HG03520 (cell line): Measurements from ENCODE around the gene ALG5.

Experiments
- ATAC-seq: cut with Tn5 transposase; IDR thresholded peaks from one replicate; pipeline ENCODE4 v1.9.1; 2021; ENCODE audit warnings: mild to moderate bottlenecking, moderate library complexity; ENCODE audit not compliant: unreplicated experiment

ALG5 gene

DNA sequence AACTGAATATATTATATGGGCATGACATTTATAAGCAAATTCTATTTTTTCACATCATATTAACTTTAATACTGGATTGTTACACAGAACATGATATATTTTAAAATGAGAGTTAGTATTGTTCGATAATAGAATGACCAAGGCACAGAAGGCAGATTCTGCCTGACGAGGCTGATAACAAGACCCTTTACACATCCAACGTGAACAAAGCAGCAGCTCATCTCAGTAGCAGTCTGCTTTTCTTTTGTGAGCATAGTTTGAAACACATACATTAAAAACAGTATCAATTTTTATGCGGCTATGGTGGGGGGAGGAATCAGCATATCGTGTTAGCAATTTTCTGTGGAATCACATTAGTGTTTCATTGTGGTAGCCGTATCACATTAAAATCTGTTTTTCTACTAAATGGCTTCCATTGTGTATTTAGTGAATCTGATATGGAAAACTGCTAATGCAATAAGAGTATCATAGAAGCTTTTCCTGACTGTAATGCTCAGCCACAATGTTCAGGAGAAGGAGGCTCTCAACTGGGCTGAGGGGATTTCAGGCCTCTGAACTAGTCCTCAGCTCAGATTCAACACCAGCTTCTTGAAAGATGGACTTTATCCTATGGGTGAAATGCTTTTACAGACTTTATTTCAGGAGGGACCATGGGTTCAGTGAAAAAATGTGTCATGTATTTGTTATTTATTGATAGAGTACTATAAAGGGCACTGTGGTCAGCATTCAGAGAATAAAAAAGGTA lies 83.1 kb downstream of the ALG5 start:
- ATAC-seq, result no peak

DNA sequence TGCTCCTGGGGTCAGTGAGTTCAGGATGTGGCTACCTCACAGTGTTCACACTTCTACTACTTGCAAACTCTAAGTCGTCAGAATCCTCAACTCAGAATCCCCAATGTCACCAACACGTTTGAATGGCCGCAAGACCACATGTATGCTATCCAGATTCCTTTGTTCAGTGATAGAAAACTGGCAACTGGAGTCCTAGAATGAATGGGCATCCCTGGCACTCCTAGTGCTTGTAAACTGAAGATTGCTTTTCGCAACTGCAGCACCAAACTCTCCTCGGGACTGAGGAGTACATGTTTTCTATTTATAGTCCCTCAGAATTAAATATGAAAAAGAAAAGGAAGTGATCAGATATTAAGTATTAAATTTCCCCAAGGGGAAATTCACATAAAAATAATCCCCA lies 84.0 kb downstream of the ALG5 start:
- ATAC-seq, result no peak

- no peak for ATAC-seq
Measured at GRCh38 chr13:36914648-36915047, 84.5 kb downstream of the ALG5 start.

DNA sequence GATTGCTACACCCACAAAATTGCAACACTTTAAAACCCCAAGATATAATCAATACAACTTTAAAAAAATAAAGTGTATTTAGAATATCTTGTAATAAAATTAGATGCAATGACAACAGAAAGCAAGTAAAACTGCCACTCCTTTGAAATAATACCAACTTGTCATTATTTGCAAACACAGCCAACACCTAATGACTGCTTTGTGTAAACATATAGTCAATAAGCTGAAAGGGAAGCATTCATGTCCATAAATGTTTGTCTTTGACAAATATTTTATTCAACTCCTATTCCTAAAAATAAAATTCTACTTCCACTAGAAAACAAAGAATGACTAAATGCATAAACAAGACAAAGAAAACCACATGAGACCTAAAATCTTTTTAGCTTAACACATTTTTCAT lies 85.7 kb downstream of the ALG5 start:
- no peak for ATAC-seq

DNA sequence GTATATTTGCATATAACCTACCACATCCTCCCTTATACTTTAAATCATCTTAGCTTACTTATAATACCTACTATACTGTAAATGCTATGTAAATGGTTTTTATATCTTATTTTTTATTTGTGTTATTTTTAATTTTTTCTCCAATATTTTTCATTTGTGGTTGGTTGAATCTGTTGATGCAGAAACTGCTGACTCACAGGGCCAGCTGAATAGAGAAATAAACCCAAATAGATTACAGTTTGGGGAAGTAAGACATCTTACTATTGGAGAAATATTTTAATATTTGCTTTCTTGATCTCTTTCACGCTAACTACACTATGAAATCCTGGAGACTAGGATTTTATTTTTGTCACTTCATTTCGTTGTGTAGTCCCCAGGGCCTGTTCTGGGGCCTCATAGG lies 86.2 kb downstream of the ALG5 start:
- ATAC-seq, result no peak

DNA sequence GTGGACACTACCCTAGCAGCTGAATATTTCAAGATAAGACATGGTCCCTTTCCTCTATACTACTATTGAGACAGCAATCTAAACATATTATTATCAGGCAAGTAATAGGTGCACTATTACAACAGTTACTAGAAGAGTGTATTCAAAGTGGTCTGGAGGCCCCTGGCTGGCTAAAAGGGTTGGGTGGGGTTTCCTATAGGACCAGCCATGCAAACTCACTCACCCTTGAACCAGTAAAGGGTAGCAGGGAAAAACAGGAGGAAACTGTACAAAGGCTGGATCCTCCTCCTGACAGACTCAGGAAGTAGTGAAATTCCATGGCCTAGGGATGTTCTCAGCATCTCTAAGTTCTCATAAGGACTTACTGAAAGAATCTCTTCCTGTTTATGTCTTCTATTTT lies 86.8 kb downstream of the ALG5 start:
- ATAC-seq, result no peak

GRCh38 chr13:36910545-36910944 lies 88.6 kb downstream of the ALG5 start:
- no peak for ATAC-seq

DNA sequence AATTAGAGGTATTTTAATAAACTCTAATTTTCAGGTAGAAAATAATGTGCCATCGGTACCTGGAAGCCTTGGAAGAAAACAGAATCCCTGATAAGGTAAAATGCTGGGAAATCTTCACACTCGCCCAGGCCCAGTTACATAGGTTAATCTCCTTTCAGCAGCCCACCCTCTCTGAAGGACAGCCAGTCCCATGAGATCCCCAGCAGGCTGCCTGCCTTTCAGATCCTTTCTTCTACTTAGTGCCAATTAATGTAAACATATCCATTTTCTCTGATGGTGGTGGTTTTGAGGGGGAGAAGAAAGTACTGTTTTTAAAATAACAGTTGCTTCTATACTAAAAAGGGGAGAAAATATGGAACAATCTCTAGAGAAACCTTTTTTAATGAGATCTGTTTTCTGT lies 91.3 kb downstream of the ALG5 start:
- ATAC-seq, result no peak

DNA sequence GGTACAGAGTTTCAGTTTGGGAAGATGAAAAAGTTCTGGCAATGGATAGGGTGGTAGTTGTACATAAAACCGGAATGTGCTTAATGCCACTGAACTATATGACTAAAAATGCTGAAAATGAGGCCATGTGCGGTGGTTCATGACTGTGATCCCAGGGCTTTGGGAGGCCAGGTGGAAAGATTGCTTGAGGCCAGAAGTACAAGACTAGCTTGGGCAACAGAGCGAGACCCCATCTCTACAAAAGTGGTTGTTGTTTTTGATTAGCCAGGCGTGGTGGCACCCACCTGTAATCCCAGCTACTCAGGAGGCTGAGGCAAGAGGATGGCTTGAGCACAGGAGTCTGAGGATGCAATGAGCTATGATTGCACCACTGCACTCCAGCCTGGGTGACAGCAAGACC lies 91.9 kb downstream of the ALG5 start:
- ATAC-seq, result no peak

DNA sequence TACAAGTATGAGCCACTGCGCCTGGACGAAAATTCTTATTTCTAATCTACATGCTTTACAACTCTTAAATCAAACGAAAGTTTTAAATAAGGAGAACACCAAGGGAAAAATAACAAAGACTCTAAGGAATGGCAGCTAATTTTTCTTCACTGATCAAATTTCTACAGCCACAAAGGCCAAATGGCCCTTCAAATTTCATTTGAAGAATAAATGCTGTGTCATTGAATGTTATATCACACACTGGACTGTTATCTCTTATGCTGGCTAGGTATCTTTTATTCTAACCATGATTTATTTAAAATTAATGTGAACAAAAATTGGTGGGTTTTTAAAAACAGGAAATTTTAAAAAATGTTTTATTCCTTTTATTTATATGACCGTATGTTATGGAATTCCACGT lies 93.2 kb downstream of the ALG5 start:
- no peak for ATAC-seq

- ATAC-seq, result no peak
Measured at GRCh38 chr13:36903925-36904595, 95.1 kb downstream of the ALG5 start.
